GM18499 (cell line): ENCODE data around the gene SLC17A4.

ENCODE experiments used
- ATAC-seq: cut with Tn5 transposase; IDR thresholded peaks from one replicate; pipeline ENCODE4 v1.9.1; 2021; ENCODE audit warnings: moderate number of reproducible peaks; ENCODE audit not compliant: insufficient read depth, unreplicated experiment

The SLC17A4 gene

GRCh38 chr6:25794784-25795183 is 40.2 kb downstream of the SLC17A4 start:
- ATAC-seq: no peak

- ATAC-seq: no peak
Measured at GRCh38 chr6:25801436-25801835, 46.9 kb downstream of the SLC17A4 start.

GRCh38 chr6:25804804-25805203 is 50.3 kb downstream of the SLC17A4 start:
- ATAC-seq: no peak

DNA sequence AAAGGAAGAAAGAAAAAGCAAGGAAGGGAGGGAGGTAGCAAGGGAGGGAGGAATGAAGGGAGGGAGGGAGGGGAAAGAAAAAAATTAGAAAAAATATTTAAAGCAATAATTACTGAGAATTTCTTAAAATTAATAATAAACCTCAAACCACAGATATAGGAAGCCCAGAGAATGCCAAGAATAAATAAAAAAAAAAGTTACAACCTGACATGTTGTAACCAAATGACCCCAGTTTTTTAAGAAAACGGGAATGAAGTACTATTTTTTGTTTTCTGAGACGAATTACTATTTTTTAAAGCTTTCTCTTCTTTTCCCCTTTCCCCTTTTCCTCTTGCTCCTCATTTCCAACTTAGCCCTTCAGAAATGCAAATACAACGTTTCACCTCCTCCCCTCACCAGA is 60.7 kb downstream of the SLC17A4 start:
- ATAC-seq: no peak

GRCh38 chr6:25816252-25816651 is 61.7 kb downstream of the SLC17A4 start:
- no peak for ATAC-seq

DNA sequence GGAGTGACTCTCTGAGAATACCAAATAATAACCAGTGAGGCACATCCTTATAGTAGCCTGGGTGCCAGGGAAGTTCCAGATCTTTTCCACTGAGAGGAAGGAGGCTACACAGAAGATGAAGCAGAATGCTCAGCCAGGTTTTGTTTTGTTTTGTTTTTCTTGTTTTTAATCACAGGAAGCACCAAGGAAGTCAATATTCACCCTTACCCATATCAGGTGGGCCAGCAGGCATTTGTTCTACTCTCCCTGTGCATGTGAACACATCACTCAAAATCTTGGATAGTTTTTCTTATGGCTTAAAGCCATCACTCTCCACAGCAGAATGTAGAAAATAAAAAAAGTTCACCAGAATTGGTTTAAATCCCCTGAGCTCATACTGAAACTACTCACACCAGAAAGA is 66.8 kb downstream of the SLC17A4 start:
- no peak for ATAC-seq

GRCh38 chr6:25829375-25829774 is 74.8 kb downstream of the SLC17A4 start:
- ATAC-seq: no peak

GRCh38 chr6:25830458-25830857 is 75.9 kb downstream of the SLC17A4 start:
- no peak for ATAC-seq
